GM19099 (cell line): Measurements from ENCODE around the gene PDCD4.

Source experiments
- POLR2A ChIP-seq: IDR thresholded peaks from 3 replicates; pipeline ENCODE4 v1.6.1; 2011; ENCODE audit warnings: low read depth; ENCODE audit not compliant: insufficient read length; ENCODE audit errors: extremely low read depth

PDCD4 gene

GRCh38 chr10:110863956-110864355, 7.8 kb upstream of the PDCD4 start:
- TF ChIP-seq POLR2A: no peak

DNA sequence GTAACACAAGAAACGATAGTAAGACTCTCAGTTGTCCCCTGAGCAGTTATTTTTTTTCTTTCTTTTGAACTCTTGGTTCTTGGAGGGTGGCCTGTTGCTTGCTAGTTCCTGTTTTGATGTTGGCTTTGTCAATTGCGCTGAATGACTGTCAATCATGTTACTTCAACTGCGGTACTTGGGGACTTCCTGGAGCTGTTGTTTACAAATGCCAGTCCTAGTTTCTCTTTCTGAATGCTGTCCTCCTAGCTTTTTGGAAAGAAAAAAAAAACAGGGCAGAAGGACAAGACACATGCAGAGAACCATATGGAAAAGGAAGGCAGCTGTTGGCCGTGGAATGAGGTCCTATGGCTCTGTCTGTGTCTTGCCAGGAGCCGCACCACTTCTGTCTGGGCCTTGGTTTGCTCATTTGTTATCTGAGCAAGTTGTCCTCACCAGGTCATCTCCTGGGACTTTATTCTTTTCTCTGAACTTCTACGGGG, 7.0 kb upstream of the PDCD4 start:
- peak; percentile 33 for TF ChIP-seq POLR2A

DNA sequence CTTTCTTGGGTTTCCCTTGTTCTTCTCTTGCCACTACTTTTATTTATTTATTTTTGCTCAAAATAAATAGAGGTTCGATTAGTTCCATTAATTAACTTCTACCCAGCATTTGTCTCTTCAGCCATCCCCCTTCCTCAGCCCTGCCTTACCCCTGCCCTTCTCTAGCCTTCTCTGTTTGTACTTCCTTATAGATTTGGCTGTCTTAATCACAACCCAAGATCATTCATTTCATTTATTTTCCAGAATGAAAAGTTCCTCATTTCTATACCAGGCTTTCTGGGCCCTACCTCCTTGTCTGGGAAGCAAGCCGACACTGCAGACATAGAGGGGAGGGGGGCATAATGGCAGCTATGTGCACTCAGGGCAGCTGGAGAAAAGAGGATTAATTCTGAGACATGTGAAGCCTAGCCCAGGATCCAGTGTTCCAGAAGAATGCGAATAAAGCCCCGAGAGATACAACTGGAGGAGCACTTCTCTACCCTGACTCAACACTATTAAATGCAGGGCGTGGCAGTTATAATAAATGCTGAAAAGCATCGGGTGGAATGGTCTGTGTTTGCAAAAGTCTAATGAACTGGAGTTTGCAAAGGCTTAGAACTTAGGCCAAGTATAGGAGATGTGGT, 6.4 kb upstream of the PDCD4 start:
- peak; percentile 7 for TF ChIP-seq POLR2A

DNA sequence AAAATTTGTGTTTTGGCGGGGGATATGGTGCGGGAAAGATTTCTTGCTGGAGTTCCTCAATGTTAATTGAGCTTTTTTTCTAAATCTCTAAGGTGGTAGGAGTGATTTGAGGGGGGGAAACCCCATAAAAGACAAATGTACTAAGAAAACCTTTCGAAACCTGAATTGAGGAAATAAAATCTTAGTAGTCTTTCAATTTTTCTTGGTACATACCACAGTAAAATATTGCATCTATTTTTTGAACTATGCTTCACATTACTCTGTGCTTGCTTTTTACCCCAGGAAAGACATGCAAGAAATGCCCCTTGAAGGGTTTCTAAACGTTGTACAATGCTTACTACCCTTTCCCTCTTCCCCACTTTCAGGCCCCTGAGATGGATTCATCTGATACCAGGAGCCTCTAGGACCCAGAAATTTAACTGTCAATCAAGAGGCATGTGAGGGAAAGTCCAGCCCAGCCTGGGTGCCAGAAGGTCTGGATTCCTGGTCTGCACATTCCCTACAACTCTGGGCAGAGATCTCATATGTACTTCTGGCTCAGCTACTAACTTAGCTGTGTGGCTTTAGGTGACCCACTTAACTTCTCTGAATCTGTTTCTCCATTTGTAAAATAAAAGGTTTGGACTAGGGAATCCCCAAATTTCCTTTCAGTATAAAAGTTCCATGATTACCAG, 5.8 kb upstream of the PDCD4 start:
- TF ChIP-seq POLR2A: no peak

DNA sequence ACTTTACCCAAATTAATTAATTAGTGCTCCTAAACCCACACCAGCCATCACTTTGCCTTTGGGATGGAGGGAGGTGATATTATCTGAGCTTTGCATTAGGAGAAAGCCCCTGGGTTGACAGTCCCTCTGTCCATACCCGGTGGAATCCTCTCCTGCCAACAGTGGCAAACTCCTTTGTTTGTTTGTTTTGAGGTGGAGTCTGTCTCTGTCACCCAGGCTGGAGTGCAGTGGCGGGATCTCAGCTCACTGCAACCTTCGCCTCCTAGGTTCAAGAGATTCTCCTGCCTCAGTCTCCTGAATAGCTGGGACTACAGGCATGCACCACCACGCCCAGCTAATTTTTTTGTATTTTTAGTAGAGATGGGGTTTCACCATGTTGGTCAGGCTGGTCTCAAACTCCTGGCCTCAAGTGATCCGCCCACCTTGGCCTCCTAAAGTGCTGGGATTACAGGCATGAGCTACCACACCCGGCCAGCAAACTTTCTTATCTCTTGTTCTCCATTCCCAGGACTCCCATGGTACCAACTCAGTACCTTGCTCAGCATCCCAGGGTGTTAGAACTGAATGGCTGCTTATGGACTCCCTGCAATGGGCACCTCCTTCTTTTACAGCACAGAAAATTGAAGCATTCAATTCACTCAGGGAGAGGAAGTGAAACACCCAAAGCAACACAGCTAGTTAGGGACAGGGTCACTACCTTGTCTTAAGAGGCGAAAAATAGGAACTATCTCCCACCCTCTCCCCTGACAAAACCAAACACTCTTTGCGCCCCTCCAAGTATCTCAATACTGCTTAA, 4.5 kb upstream of the PDCD4 start:
- TF ChIP-seq POLR2A: peak; percentile 43

DNA sequence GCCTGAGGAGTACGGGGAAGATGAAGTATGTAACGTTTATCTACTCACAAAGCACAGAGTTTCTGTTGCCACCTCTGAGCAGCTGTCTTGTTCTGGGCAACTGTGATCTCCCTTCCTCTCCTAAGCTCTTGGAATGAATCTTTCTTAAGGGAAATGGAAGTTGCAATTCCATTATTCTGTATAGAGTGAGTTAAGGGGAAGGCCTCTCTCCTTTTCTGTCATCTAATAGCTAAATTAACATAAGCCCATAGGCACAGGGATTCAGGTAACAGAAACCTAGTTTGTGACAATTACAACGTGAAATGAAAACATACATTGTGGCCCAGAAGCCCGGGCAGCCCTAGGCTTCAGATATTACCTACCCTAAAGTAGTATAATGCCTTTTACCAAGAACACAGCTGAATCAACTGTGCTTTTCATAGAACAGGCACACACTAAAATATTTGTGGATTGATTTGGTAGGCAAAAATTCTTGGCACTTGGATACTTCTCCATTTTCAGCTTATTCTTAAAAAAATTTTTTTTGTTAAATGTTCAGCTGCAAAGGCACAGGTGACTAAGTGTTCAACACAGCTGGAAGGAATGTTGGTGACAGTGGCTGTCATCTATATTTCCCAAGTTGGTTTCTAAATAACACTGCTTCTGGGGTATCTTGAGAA, 3.8 kb upstream of the PDCD4 start:
- TF ChIP-seq POLR2A: peak; percentile 2

- TF ChIP-seq POLR2A: peak; percentile 26
These were observed 2.7 kb upstream of the PDCD4 start for GRCh38 chr10:110868981-110869380.

DNA sequence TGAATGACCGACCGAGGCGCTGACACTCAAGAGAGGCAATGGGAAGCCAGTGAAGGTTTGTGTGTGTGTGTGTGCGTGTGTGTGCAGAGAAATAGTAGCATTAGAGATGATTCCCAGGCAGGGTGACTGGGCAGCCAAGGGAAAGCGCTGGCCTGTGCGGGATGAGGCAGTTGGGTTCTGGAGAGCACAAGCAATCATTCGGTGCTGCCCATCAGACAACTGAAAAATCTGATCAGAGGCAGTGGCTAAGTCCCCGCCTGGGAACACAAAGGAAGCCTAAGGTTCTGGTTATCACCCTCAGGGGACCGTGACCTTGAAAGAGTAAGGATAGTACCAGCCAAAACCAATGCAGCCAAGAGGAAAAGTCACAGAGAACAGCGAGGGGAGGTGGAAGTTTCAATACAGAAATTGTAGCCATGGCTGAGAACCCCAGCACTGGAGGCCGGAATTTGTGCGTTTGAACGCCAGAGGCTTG, 868 bp upstream of the PDCD4 start:
- no peak for TF ChIP-seq POLR2A

DNA sequence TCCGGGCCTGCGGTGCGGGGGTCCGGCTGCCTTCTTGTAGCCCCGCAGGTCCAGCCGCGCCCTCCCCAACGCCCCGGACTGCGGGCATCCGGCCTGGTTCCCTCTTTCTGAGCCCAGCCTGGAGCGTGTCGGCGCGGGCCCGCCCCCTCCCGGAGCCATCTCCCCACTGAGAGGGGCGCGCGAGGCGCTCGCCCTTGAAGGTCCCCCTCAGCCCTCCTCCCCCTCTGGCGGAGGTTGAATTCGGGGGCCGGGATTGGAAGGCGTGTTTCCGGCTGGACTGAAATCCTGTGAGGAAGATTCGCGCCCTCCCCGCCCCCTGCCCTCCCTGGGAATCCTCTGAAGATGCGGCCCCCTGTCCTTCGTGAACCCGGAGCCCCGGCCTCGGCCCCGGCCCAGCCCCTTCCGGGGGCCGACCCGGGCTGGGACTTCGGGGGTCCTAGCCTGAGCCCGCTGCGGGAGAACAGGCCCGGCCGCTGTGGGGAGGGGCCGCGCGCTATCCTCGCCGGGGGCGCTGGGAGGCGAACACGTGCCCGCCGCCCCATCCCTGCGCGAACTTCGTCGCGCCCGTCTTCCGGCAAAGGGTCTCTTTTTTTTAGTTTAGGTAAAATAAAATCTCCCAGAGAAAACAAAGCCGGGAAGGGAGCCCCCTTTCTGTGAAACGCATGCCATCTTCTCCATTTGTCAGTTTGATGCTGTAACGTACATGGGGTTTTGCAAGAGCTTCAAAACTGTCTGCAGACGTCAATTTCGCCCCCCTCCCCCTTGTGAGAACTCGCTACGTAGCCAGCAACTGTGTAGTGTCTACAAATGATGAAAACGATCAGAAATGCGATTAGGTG, 636 bp downstream of the PDCD4 start:
- no peak for TF ChIP-seq POLR2A

DNA sequence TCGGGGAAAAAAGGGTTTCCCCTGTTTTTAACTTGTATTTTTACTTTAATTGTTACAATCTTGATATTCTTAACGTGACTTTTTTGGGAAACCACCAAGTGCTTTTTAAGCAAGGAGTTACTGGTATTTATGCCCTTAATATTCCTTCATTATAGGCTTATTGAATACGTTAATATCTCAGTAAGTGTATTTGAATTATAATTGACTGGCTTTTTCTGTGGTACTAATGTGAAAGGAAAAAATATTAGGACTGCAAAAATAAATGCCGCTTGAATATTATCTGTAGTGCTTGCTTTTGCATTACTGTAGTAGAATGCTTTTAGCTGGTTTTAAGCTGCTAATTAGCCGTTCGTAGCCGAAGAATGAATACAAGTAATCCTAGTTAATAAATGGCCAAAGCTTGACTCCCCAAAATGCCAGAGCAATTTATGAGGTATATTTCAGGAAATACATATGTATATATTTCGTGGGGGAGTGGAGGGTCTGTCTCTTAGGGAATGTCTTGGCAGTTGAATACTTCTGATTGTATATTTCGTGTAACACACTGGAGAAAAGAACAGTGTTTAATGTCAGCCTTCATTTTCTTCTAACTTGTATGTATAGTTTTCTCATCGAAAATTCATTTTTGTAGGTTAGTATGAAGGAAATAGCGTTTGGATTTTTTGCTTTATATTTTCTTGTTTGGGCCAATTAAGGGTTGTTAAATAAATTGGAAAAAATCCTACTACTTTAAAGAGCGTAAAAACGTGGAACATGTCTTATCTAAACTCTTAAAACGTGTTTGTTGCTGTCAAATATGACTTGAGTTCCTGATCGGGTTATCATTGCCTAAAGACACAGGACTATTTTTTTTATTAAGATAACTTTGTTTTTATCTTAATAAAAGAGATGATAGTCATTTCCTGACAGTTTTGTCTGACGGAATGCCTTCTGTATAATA, 1.5 kb downstream of the PDCD4 start:
- no peak for TF ChIP-seq POLR2A

GRCh38 chr10:110873951-110874350, 2.2 kb downstream of the PDCD4 start:
- no peak for TF ChIP-seq POLR2A

- no peak for TF ChIP-seq POLR2A
These were observed 4.3 kb downstream of the PDCD4 start for GRCh38 chr10:110876000-110876399.

- no peak for TF ChIP-seq POLR2A
These were observed 5.1 kb downstream of the PDCD4 start for GRCh38 chr10:110876788-110877187.
